PC-9 (cell line): ENCODE measurements around the gene SEC16A.

Source experiments
- EZH2 ChIP-seq: fragments of 200-600 bp; sonication (generic); IDR thresholded peaks from 2 replicates; pipeline ENCODE4 v1.8.0; 2017; ENCODE audit warnings: antibody characterized with exemption, low read depth
- TF ChIP-seq, protein P1 (sequence below): fragments of 200-600 bp; sonication (generic); conservative IDR thresholded peaks from 2 replicates; pipeline ENCODE4 v1.6.1; 2017; ENCODE audit warnings: mixed run types, antibody characterized with exemption, mild to moderate bottlenecking, moderate library complexity

DNA sequence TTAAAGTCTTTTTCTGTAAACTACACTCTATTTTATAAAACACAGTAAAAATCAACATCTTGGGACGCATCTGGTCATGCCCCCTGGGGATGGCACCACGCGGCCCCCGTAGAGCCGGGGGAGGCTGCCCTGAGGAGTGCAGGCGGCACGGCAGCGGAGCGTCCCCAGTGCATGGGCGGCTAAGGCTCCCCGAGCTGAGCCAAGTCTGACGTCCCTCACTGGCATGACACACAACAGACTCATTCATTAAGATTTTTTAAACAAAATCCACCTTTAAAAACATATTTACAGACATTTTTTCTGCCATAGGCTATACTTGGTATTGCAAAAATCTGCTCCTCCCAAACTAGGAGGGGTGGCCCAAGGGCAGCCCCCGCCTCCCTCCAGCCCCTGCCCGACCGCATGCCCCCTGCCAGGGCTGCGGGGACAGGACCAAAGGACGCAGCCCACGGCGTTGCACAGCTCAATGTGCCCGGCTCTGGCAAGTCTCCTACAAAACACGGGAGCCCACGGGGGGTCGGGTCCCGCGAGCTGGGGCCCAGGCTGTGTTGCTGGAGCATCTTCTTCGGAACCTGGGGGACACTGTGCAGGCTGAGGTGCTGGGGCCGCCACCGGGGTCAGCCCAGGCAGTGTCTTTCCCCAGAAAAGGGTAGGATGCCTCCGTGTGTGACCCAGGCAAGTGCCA, 11.8 kb upstream of the SEC16A start:
- TF ChIP-seq EZH2 = no peak
- TF ChIP-seq, protein P1, sequence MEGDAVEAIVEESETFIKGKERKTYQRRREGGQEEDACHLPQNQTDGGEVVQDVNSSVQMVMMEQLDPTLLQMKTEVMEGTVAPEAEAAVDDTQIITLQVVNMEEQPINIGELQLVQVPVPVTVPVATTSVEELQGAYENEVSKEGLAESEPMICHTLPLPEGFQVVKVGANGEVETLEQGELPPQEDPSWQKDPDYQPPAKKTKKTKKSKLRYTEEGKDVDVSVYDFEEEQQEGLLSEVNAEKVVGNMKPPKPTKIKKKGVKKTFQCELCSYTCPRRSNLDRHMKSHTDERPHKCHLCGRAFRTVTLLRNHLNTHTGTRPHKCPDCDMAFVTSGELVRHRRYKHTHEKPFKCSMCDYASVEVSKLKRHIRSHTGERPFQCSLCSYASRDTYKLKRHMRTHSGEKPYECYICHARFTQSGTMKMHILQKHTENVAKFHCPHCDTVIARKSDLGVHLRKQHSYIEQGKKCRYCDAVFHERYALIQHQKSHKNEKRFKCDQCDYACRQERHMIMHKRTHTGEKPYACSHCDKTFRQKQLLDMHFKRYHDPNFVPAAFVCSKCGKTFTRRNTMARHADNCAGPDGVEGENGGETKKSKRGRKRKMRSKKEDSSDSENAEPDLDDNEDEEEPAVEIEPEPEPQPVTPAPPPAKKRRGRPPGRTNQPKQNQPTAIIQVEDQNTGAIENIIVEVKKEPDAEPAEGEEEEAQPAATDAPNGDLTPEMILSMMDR = no peak
